ENCODE data around the gene ATL2. TPM values are rescaled to one million over a fixed set of nuclear protein-coding genes. Genes with fewer than 3 reads are reported as not detected.

Gene ATL2
- total RNA-seq, 1 donor from 2014 or later = 156 TPM

- Histone ChIP-seq H3K27me3 (no peaks in the 10 kb centered on the region), H3K4me3 (no peak overlapping the region), H3K36me3 (no peaks in the 10 kb centered on the region), H3K9me3 (no peaks in the 10 kb centered on the region), H3K27ac (no peak overlapping the region), H3K4me1 (no peaks in the 10 kb centered on the region)
- no peak for TF ChIP-seq POLR2A (IDR thresholded peaks at IDR 0.05)
- no peak for TF ChIP-seq CTCF (IDR thresholded peaks at IDR 0.05)
- no peak for TF ChIP-seq POLR2AphosphoS5 (IDR thresholded peaks at IDR 0.05; ENCODE audit: insufficient read depth in 1 of 2, low read depth in 1 of 2)
- DNase-seq (ENCODE audit: extremely low spot score in 2 of 2) = no peak
- intact Hi-C loops (cut with DNase I) = loop anchor here (10.0 kb wide), 1 partner anchor 80 kb away; no protein-coding TSS in a partner anchor
These were observed 112.5 kb downstream of the ATL2 start for GRCh38 chr2:38264396-38265221.

GRCh38 chr2:38263293-38263692 lies 113.8 kb downstream of the ATL2 start:
- H3K4me3 ChIP-seq = no peak overlapping the region
- intact Hi-C loops (cut with DNase I) = loop anchor here (10.0 kb wide), 1 partner anchor 78 kb away; no protein-coding TSS in a partner anchor
- no peaks in the 10 kb centered on the region for H3K9me3 ChIP-seq
- no peak overlapping the region for H3K27ac ChIP-seq
- H3K27me3 ChIP-seq = no peaks in the 10 kb centered on the region
- H3K36me3 ChIP-seq = no peaks in the 10 kb centered on the region
- TF ChIP-seq POLR2A (IDR thresholded peaks at IDR 0.05) (no peak), POLR2AphosphoS5 (IDR thresholded peaks at IDR 0.05; ENCODE audit: insufficient read depth in 1 of 2, low read depth in 1 of 2) (no peak), CTCF (IDR thresholded peaks at IDR 0.05) (no peak)
- DNase-seq (ENCODE audit: extremely low spot score in 2 of 2) = no peak
- no peaks in the 10 kb centered on the region for H3K4me1 ChIP-seq

GRCh38 chr2:38262069-38262871 lies 114.8 kb downstream of the ATL2 start:
- H3K4me1 ChIP-seq = no peaks in the 10 kb centered on the region
- H3K27me3 ChIP-seq = no peaks in the 10 kb centered on the region
- no peak for TF ChIP-seq POLR2AphosphoS5 (IDR thresholded peaks at IDR 0.05; ENCODE audit: insufficient read depth in 1 of 2, low read depth in 1 of 2)
- TF ChIP-seq POLR2A (IDR thresholded peaks at IDR 0.05) = no peak
- no peak for TF ChIP-seq CTCF (IDR thresholded peaks at IDR 0.05)
- no peaks in the 10 kb centered on the region for H3K36me3 ChIP-seq
- no peak overlapping the region for H3K4me3 ChIP-seq
- DNase-seq (ENCODE audit: extremely low spot score in 2 of 2) = no peak
- H3K27ac ChIP-seq = no peak overlapping the region
- intact Hi-C loops (cut with DNase I) = loop anchor here (10.0 kb wide), 1 partner anchor 77 kb away; no protein-coding TSS in a partner anchor
- no peaks in the 10 kb centered on the region for H3K9me3 ChIP-seq

- TF ChIP-seq POLR2AphosphoS5 (IDR thresholded peaks at IDR 0.05; ENCODE audit: insufficient read depth in 1 of 2, low read depth in 1 of 2) (no peak), CTCF (IDR thresholded peaks at IDR 0.05) (no peak), POLR2A (IDR thresholded peaks at IDR 0.05) (no peak)
- no peaks in the 10 kb centered on the region for H3K4me1 ChIP-seq
- no peak overlapping the region for H3K4me3 ChIP-seq
- no peaks in the 10 kb centered on the region for H3K27me3 ChIP-seq
- intact Hi-C loops (cut with DNase I) = loop anchor here (10.0 kb wide), 1 partner anchor 77 kb away; no protein-coding TSS in a partner anchor
- H3K36me3 ChIP-seq = no peaks in the 10 kb centered on the region
- no peaks in the 10 kb centered on the region for H3K9me3 ChIP-seq
- H3K27ac ChIP-seq = no peak overlapping the region
- no peak for DNase-seq (ENCODE audit: extremely low spot score in 2 of 2)
These were observed 115.5 kb downstream of the ATL2 start for GRCh38 chr2:38261569-38262068.
